ENCODE data around the gene DIP2A.

- TF ChIP-seq CTCF (IDR thresholded peaks at IDR 0.05), result no peak
- no peak for TF ChIP-seq POLR2AphosphoS5 (IDR thresholded peaks at IDR 0.05)
Observed at GRCh38 chr21:46564391-46564790, 105.7 kb downstream of the DIP2A start.

All from suprapubic skin (tissue), 3 donors.